Esophagus (tissue), 2 donors: ENCODE data around the gene LGALS1. TPM values are rescaled to one million over a fixed set of nuclear protein-coding genes. Genes with fewer than 3 reads are reported as not detected.
A peak's percentile ranks its signal among the peaks of the same experiment; 100 is the strongest.
"Not testable (repeated sequence)": the region's sequence is repeated elsewhere in the genome, so short reads cannot be mapped to it uniquely, and the experiment has no call there.

Source experiments
- H3K27ac ChIP-seq, 2 donors: one replicate each; pipeline ENCODE4 v1.5.1; 2013; ENCODE audit warnings: low read depth in 2 of 2, mild to moderate bottlenecking in 2 of 2, inconsistent platforms in 1 of 2, low read length in 1 of 2, moderate library complexity in 1 of 2
- H3K27me3 ChIP-seq, 2 donors: one replicate each; pipeline ENCODE4 v1.6.1; 2013; ENCODE audit warnings: low read length in 2 of 2, control low read depth in 1 of 2, mild to moderate bottlenecking in 1 of 2; ENCODE audit not compliant: insufficient read depth in 2 of 2, control insufficient read depth in 1 of 2
- H3K36me3 ChIP-seq, 2 donors: one replicate each; pipeline ENCODE4 v1.6.1; 2013; ENCODE audit warnings: low read length in 1 of 2; ENCODE audit not compliant: control insufficient read depth in 2 of 2, insufficient read depth in 2 of 2
- H3K4me1 ChIP-seq, 2 donors: one replicate each; pipeline ENCODE4 v1.6.1; 2013; ENCODE audit warnings: low read length in 1 of 2; ENCODE audit not compliant: control insufficient read depth in 2 of 2, insufficient read depth in 2 of 2
- H3K4me3 ChIP-seq, 2 donors: one replicate each; pipeline ENCODE4 v1.5.1; 2013; ENCODE audit warnings: low read length in 2 of 2, mild to moderate bottlenecking in 2 of 2, low read depth in 1 of 2, moderate library complexity in 1 of 2
- H3K9me3 ChIP-seq, 2 donors: one replicate each; pipeline ENCODE4 v1.6.1; 2013; ENCODE audit warnings: mild to moderate bottlenecking in 2 of 2, low read depth in 1 of 2, low read length in 1 of 2, moderate library complexity in 1 of 2; ENCODE audit not compliant: control insufficient read depth in 2 of 2, insufficient read depth in 1 of 2
- WGBS, 2 donors: extraction: QIAGEN DNeasy Blood & Tissue Kit; methylation state at CpG; one replicate each; pipeline ENCODE4 v1.1.7; 2013; 5-methylcytosine and 5-hydroxymethylcytosine counted together
- polyA plus RNA-seq, 2 donors: library from polyadenylated mRNA; stranded (reverse); fragments of 200-250 nt; gene quantifications; one replicate each; pipeline ENCODE4 v1.2.3, GENCODE V29; 2013
- donor health status: healthy with polysubstance abuse.
- donor health status: Bipolar disorder and iron deficiency.

Gene LGALS1
- polyA plus RNA-seq, 2 donors: 160 to 194 TPM

- Histone ChIP-seq H3K27me3 (no peaks in the 10 kb centered on the region), H3K4me3 (no peak overlapping the region), H3K36me3 (peaks cover 0 to 2% of the 10 kb centered on the region in 2 donors), H3K27ac (peak overlapping the region in 1 of 2 donors; percentile 62), H3K9me3 (no peaks in the 10 kb centered on the region), H3K4me1 (peaks cover 0 to 8% of the 10 kb centered on the region in 2 donors)
- WGBS, 2 donors: 14 to 17% methylated on average over 6 of the region's 6 CpGs
These were observed 6.2 kb downstream of the LGALS1 start for GRCh38 chr22:37681556-37682049.

DNA sequence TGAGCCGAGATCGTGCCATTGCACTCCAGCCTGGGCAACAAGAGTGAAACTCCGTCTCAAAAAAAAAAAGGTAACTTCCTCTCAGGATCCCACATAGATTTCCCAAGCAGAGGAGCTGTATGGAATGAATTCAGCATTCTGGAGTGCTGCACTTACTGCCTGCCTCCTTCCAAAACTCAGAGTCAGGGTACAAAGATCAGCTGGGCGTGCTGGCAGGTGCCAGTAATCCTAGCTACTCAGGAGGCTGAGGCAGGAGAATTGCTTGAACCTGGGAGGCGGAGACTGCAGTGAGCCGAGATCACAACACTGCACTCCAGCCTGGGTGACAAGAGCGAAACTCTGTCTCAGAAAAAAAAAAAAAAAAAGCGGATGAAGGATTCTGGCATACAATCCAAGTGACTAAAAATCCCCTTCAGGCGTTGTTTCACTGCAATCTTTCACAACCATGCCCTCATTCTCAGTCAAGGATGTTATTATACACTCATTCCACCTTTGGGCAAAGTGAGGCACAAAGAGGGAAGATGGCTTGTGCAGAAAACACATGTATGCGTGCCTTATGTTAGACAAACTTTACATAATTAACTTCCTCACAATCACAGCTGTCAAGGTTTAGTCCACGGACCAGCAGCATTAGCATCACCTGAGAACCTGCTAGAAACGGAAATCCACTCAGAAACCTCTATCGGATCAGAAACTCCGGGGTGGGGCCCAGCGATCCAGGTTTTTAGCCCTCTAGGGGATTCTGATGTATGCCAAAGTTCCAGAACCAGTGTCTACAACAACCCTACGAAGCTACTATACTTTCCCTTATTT is 9.6 kb downstream of the LGALS1 start:
- peak overlapping the region; percentile 19 to 95 for H3K27ac ChIP-seq
- H3K9me3 ChIP-seq: no peaks in the 10 kb centered on the region
- 50 to 58% methylated on average over 16 of the region's 16 CpGs for WGBS, 2 donors
- peaks cover 2 to 9% of the 10 kb centered on the region in 2 donors for H3K4me1 ChIP-seq
- H3K27me3 ChIP-seq: no peaks in the 10 kb centered on the region
- H3K36me3 ChIP-seq: peaks cover 0 to 7% of the 10 kb centered on the region in 2 donors
- H3K4me3 ChIP-seq: no peak overlapping the region

- no peaks in the 10 kb centered on the region for H3K27me3 ChIP-seq
- no peaks in the 10 kb centered on the region for H3K9me3 ChIP-seq
- H3K27ac ChIP-seq: peak within 1 kb of the TSS; percentile 79 to 95
- 2% methylated on average over 57 to 62 of the region's 62 CpGs for WGBS, 2 donors
- peak within 1 kb of the TSS; percentile 81 for H3K4me3 ChIP-seq
- peaks cover 2 to 9% of the 10 kb centered on the region in 2 donors for H3K4me1 ChIP-seq
- H3K36me3 ChIP-seq: peaks cover 4 to 9% of the 10 kb centered on the region in 2 donors
These were observed 10.9 kb downstream of the LGALS1 start, which contains the start of gene NOL12 for GRCh38 chr22:37686002-37686982. TSS of gene NOL12 (plus strand) at chr22:37686343. CDS start at chr22:37686393, 50 bp downstream.

- H3K36me3 ChIP-seq: peaks cover 10 to 29% of the 10 kb centered on the region in 2 donors
- peaks cover 2 to 9% of the 10 kb centered on the region in 2 donors for H3K4me1 ChIP-seq
- 54 to 82% methylated on average over 7 of the region's 7 CpGs for WGBS, 2 donors
- H3K27me3 ChIP-seq: no peaks in the 10 kb centered on the region
- H3K4me3 ChIP-seq: no peak overlapping the region
- peak overlapping the region; percentile 58 to 93 for H3K27ac ChIP-seq
- no peaks in the 10 kb centered on the region for H3K9me3 ChIP-seq
These were observed 15.0 kb downstream of the LGALS1 start for GRCh38 chr22:37690407-37690806.

GRCh38 chr22:37690901-37691504 is 15.6 kb downstream of the LGALS1 start:
- Histone ChIP-seq H3K4me1 (peaks cover 2 to 7% of the 10 kb centered on the region in 2 donors), H3K27me3 (no peaks in the 10 kb centered on the region), H3K4me3 (no peak overlapping the region), H3K9me3 (no peaks in the 10 kb centered on the region), H3K36me3 (peaks cover 10 to 29% of the 10 kb centered on the region in 2 donors), H3K27ac (peak overlapping the region; percentile 58 to 93)
- WGBS, 2 donors: 49 to 81% methylated on average over 18 of the region's 18 CpGs

DNA sequence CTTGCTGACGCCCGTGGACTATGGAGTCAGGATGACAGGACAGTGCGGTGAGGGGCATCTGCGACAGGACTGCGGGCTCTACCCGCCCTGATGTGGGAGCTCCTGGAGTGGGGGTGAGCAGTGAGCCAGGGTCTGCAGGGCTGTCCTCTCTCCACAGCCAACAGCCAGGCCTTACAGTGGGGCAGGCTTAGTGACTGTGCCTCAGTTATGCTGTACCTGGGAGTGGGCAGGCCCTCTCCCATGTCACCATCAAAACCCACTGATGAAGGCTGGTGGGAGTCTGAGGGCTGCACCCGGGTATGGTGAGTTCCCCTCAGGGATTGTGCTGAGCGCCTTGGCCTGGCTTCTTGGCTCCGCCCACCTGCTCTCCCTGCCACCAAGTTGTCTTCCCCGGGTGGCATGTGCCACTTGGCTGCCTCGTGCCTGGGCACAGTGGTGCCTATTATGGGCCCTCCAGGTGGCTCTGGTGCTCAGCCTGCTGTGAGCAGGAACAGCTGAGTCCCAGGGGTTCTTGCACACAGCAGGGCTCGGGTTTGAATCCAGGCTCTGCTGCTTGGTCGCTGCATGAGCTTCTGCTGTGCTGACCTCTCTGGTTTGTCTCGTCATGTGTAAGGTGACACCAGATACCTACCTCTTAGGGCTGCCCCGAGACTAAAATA is 17.3 kb downstream of the LGALS1 start:
- WGBS, 2 donors: 87 to 90% methylated on average over 15 of the region's 15 CpGs
- H3K27me3 ChIP-seq: no peaks in the 10 kb centered on the region
- H3K4me3 ChIP-seq: no peak overlapping the region
- H3K9me3 ChIP-seq: no peaks in the 10 kb centered on the region
- H3K27ac ChIP-seq: no peak overlapping the region
- peaks cover 7 to 10% of the 10 kb centered on the region in 2 donors for H3K4me1 ChIP-seq
- peaks cover 10 to 29% of the 10 kb centered on the region in 2 donors for H3K36me3 ChIP-seq

GRCh38 chr22:37694131-37694530 is 18.7 kb downstream of the LGALS1 start:
- not testable (repeated sequence) for H3K27me3 ChIP-seq, H3K27ac ChIP-seq, H3K9me3 ChIP-seq, H3K4me1 ChIP-seq, H3K4me3 ChIP-seq
- 75 to 77% methylated on average over 7 of the region's 7 CpGs for WGBS, 2 donors
- H3K36me3 ChIP-seq: peaks cover 10 to 23% of the 10 kb centered on the region in 2 donors

DNA sequence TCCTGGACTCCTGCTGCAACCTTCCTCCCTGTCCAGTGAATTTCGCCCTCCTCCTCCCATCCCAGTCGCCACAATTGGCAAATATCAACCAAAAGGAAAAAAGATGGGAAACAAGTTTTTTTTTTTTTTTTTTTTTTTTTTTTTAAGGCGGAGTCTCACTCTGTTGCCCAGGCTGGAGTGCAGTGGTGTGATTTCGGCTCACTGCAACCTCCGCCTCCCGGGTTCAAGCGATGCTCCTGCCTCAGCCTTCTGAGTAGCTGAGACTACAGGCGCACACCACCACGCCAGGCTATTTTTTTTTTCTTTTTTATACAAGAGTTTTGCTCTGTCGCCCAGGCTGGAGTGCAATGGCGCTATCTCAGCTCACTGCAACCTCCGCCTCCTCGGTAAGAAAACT is 20.8 kb downstream of the LGALS1 start:
- Histone ChIP-seq H3K27ac (peak overlapping the region in 1 of 2 donors; percentile 78), H3K36me3 (peaks cover 6 to 21% of the 10 kb centered on the region in 2 donors)
- WGBS, 2 donors: 34% methylated on average over 13 of the region's 13 CpGs
- not testable (repeated sequence) for H3K4me1 ChIP-seq, H3K27me3 ChIP-seq, H3K9me3 ChIP-seq, H3K4me3 ChIP-seq
